Type B pancreatic cell (in vitro differentiated cells): ENCODE results near the gene HERC3. TPM values are rescaled to one million over a fixed set of nuclear protein-coding genes. Genes with fewer than 3 reads are reported as not detected.

Source experiments
- DNase-seq: peaks from one replicate; pipeline ENCODE4 v3.0.0; 2021; ENCODE audit warnings: mixed read lengths; ENCODE audit not compliant: unreplicated experiment; ENCODE audit errors: extremely low spot score
- H3K27ac Mint-ChIP-seq: 2 replicates; pipeline ENCODE4 v1.8.0; 2021; ENCODE audit warnings: mild to moderate bottlenecking, mixed read lengths
- H3K27me3 Mint-ChIP-seq: 2 replicates; pipeline ENCODE4 v1.8.0; 2021; ENCODE audit warnings: mixed read lengths
- H3K36me3 Mint-ChIP-seq: 2 replicates; pipeline ENCODE4 v1.8.0; 2021; ENCODE audit warnings: mixed read lengths
- H3K4me1 Mint-ChIP-seq: one replicate; pipeline ENCODE4 v1.8.0; 2021; ENCODE audit warnings: mixed read lengths; ENCODE audit not compliant: unreplicated experiment
- H3K4me3 Mint-ChIP-seq: 2 replicates; pipeline ENCODE4 v1.8.0; 2021; ENCODE audit warnings: mild to moderate bottlenecking, mixed read lengths
- H3K9me3 Mint-ChIP-seq: 2 replicates; pipeline ENCODE4 v1.8.0; 2021; ENCODE audit warnings: mixed read lengths
- CTCF ChIP-seq: fragments of 200-600 bp; sonication (generic); conservative IDR thresholded peaks from 2 replicates; pipeline ENCODE4 v1.5.0; 2021; ENCODE audit warnings: antibody characterized with exemption, mild to moderate bottlenecking
- total RNA-seq: library from RNA; stranded (reverse); gene quantifications from 2 replicates; pipeline ENCODE4 v1.2.1, GENCODE V29; 2021; ENCODE audit warnings: low replicate concordance

Gene HERC3
- total RNA-seq, 1 donor from 2014 or later: 14.1 TPM

GRCh38 chr4:88725143-88725542 lies 132.9 kb downstream of the HERC3 start:
- Mint-ChIP-seq H3K27me3 (no peaks in the 10 kb centered on the region), H3K4me1 (no peaks in the 10 kb centered on the region)

GRCh38 chr4:88725986-88726385 lies 133.7 kb downstream of the HERC3 start:
- Mint-ChIP-seq H3K9me3 (no peaks in the 10 kb centered on the region), H3K36me3 (peaks cover 18% of the 10 kb centered on the region), H3K27ac (no peak overlapping the region), H3K27me3 (no peaks in the 10 kb centered on the region), H3K4me3 (no peak overlapping the region), H3K4me1 (no peaks in the 10 kb centered on the region)
- no peak for TF ChIP-seq CTCF
- no peak for DNase-seq

More at GRCh38 chr4:88725143-88725542, 132.9 kb downstream of the HERC3 start:
- TF ChIP-seq CTCF: no peak
- H3K36me3 Mint-ChIP-seq: peaks cover 21% of the 10 kb centered on the region
- no peak overlapping the region for H3K4me3 Mint-ChIP-seq
- DNase-seq: no peak
- H3K9me3 Mint-ChIP-seq: no peaks in the 10 kb centered on the region
- H3K27ac Mint-ChIP-seq: peak overlapping the region; percentile 55

GRCh38 chr4:88728146-88728545 lies 135.9 kb downstream of the HERC3 start:
- no peak for TF ChIP-seq CTCF
- Mint-ChIP-seq H3K4me1 (no peaks in the 10 kb centered on the region), H3K27ac (no peak overlapping the region), H3K27me3 (no peaks in the 10 kb centered on the region), H3K9me3 (no peaks in the 10 kb centered on the region), H3K36me3 (peaks cover 19% of the 10 kb centered on the region), H3K4me3 (no peak overlapping the region)
- DNase-seq: no peak

- no peak for DNase-seq
- H3K4me1 Mint-ChIP-seq: no peaks in the 10 kb centered on the region
- TF ChIP-seq CTCF: no peak
- H3K4me3 Mint-ChIP-seq: no peak overlapping the region
- no peaks in the 10 kb centered on the region for H3K9me3 Mint-ChIP-seq
- H3K36me3 Mint-ChIP-seq: peaks cover 19% of the 10 kb centered on the region
- no peaks in the 10 kb centered on the region for H3K27me3 Mint-ChIP-seq
- no peak overlapping the region for H3K27ac Mint-ChIP-seq
These were observed 137.0 kb downstream of the HERC3 start for GRCh38 chr4:88729146-88729760.

- DNase-seq: no peak
- Mint-ChIP-seq H3K36me3 (peaks cover 19% of the 10 kb centered on the region), H3K27me3 (no peaks in the 10 kb centered on the region), H3K27ac (no peak overlapping the region), H3K4me3 (no peak overlapping the region), H3K9me3 (no peaks in the 10 kb centered on the region), H3K4me1 (no peaks in the 10 kb centered on the region)
- TF ChIP-seq CTCF: no peak
These were observed 138.5 kb downstream of the HERC3 start for GRCh38 chr4:88730811-88731210.
